K562 (cell line): ENCODE results near the gene PUM1. TPM values are rescaled to one million over a fixed set of nuclear protein-coding genes. Genes with fewer than 3 reads are reported as not detected.

Experiments used
- ADNP ChIP-seq: fragments of 200-800 bp; sonication (Bioruptor generic); IDR thresholded peaks from 2 replicates; pipeline ENCODE4 v1.6.1; 2016; ENCODE audit warnings: missing genetic modification characterization, missing compliant biosample characterization
- BCOR ChIP-seq: fragments of 450-650 bp; IDR thresholded peaks from 2 replicates; pipeline ENCODE4 v1.6.1; 2016
- HDAC1 ChIP-seq, 2 experiments: fragments of 450-650 bp; IDR thresholded peaks; 2 replicates each; pipeline ENCODE4 v1.6.1; 2016 to 2017; ENCODE audit warnings: inconsistent platforms in 1 of 2, mild to moderate bottlenecking in 1 of 2, moderate library complexity in 1 of 2
- MEF2A ChIP-seq: IDR thresholded peaks from 2 replicates; pipeline ENCODE4 v1.6.1; 2011; ENCODE audit warnings: low read depth, mild to moderate bottlenecking, low read length, moderate library complexity; ENCODE audit not compliant: control insufficient read depth
- NRF1 ChIP-seq, 2 experiments: fragments of 450-650 bp; IDR thresholded peaks in 1 of 2; conservative IDR thresholded peaks in 1 of 2; 2 replicates each; pipeline ENCODE4 v1.6.1; 2014; ENCODE audit warnings: mild to moderate bottlenecking in 2 of 2
- PCBP2 ChIP-seq: fragments of 200-400 bp; formaldehyde crosslinking; IDR thresholded peaks from 2 replicates; pipeline ENCODE4 v1.6.1; 2018; ENCODE audit warnings: low read length, low read depth, mild to moderate bottlenecking, moderate library complexity; ENCODE audit not compliant: poor library complexity, severe bottlenecking
- POLR3G ChIP-seq: IDR thresholded peaks from 2 replicates; pipeline ENCODE4 v1.6.1; 2011; ENCODE audit not compliant: insufficient read length, insufficient replicate concordance; ENCODE audit errors: extremely low read depth
- TRIM24 ChIP-seq, 2 experiments: fragments of 450-650 bp; IDR thresholded peaks; 2 replicates each; pipeline ENCODE4 v1.6.1; 2016
- ZNF76 ChIP-seq: fragments of 250-450 bp; sonication (Bioruptor Pico); IDR thresholded peaks from 2 replicates; pipeline ENCODE4 v1.4.0; 2020; ENCODE audit warnings: mild to moderate bottlenecking, moderate library complexity, borderline replicate concordance
- polyA plus RNA-seq, 8 experiments: library from polyadenylated mRNA; depleted of rRNA in 4 of 8; stranded (reverse) in 5 of 8; unstranded in 3 of 8; fragments of >200 nt; fragmentation: Nextera tagmentation in 2 of 8; fragmentation: Illumina TruSeq in 1 of 8; extraction: Ambion mirVana in 2 of 8; extraction: Trizol in 1 of 8; gene quantifications; 2 replicates each; pipeline versions ENCODE4 v1.2.1 to v1.2.3, GENCODE V29; 2011 to 2014; ENCODE audit warnings: inconsistent platforms in 1 of 8, missing spikeins in 1 of 8
- total RNA-seq, 7 experiments: library from RNA; depleted of rRNA in 6 of 7; stranded (reverse); fragments of >200 nt in 6 of 7; fragmentation: Illumina TruSeq in 2 of 7; extraction: Trizol in 2 of 7; gene quantifications; 2 replicates each; pipeline versions ENCODE4 v1.2.1 to v1.2.3, GENCODE V29; 2011 to 2021; ENCODE audit warnings: low replicate concordance in 1 of 7
- TF ChIP-seq, protein P1 (sequence below), 3 experiments: fragments of 200-800 bp in 1 of 3; sonication (Bioruptor generic) in 1 of 3; sonication (generic) in 1 of 3; formaldehyde crosslinking in 1 of 3; IDR thresholded peaks; 2 replicates each; pipeline versions ENCODE4 v1.6.1 to v1.8.0; 2016 to 2022; ENCODE audit warnings: mild to moderate bottlenecking in 2 of 3, missing compliant biosample characterization in 2 of 3, missing genetic modification characterization in 2 of 3, missing genetic modification reagents in 1 of 3
- TF ChIP-seq, protein P2 (sequence below): fragments of 250-450 bp; sonication (Bioruptor Pico); IDR thresholded peaks from 2 replicates; pipeline ENCODE4 v1.4.0; 2020
- TF ChIP-seq, protein P3 (sequence below): fragments of 250-450 bp; sonication (Bioruptor Pico); IDR thresholded peaks from 2 replicates; pipeline ENCODE4 v1.5.0; 2021
- TF ChIP-seq, protein P4 (sequence below): fragments of 250-450 bp; sonication (Bioruptor Pico); IDR thresholded peaks from 2 replicates; pipeline ENCODE4 v1.5.0; 2020; ENCODE audit warnings: mild to moderate bottlenecking
- TF ChIP-seq, protein P5 (sequence below): fragments of 250-450 bp; sonication (Bioruptor Pico); IDR thresholded peaks from 2 replicates; pipeline ENCODE4 v1.5.1; 2021; ENCODE audit warnings: mild to moderate bottlenecking

PUM1 gene
- total and polyA plus RNA-seq, 9 of the 15 experiments (the other 6 are each of a cell fraction or from before 2014, with no cell fraction given), result 37.7 to 104 (median 55.7) TPM

DNA sequence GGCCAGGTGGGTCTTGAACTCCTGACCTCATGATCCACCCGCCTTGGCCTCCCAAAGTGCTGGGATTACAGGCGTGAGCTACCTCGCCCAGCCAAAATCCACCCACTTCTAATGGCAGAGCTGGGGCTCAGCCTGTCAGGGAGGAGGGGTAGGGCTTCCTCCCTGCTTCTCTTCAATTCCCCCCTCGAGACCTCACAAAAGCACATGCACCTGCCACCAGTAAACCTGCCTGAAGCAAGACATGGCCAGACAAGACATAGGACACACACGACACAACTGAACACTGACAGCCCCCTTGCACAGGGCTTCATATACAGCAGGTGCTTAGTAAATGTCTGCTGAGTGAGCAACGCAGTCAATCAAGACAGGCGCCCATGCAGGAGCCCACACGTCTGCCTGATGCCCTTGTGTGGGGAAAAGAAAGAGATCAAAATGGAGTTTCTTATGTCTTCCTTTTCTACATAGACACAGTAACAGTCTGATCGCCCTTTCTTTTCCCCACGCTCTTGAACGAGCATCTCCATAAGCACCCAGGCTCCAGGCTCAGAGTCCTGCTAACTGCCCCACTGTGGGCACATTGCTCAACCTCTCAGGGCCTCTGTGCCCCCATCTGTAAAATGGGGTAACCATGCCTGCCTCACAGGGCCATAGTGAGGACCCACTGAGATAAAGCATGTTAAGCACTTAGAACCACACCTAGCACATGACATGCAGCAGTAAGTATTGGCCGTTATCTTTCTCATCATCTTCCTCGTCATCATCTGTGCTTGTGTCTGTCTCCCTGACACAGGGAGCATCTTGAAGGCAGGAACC lies 165.7 kb downstream of the PUM1 start (continued):
- TF ChIP-seq ADNP (tag) (no peak; the same call in 1 of the 2 replicates), POLR3G (no peak), BCOR (no peak), MEF2A (no peak), PCBP2 (no peak), NRF1 (conservative IDR thresholded peaks at IDR 0.05 in 1 of 2, IDR thresholded peaks at IDR 0.05 in 1 of 2) (no peak), ZNF76 (CRISPR knock-in tag) (0 out of 2 replicates have a peak, but pooled peaks have one; percentile 25), TRIM24 (IDR thresholded peaks at IDR 0.05) (no peak), HDAC1 (IDR thresholded peaks at IDR 0.05) (0 out of 4 replicates have a peak, but pooled peaks of 1 of the 2 experiments have one; percentile 24)
- TF ChIP-seq, protein P1, sequence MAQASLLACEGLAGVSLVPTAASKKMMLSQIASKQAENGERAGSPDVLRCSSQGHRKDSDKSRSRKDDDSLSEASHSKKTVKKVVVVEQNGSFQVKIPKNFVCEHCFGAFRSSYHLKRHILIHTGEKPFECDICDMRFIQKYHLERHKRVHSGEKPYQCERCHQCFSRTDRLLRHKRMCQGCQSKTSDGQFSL (CRISPR knock-in tag; IDR thresholded peaks at IDR 0.05), result no peak
- TF ChIP-seq, protein P1 (tag; IDR thresholded peaks at IDR 0.05), result peak in 1 of 2 experiments; percentile 65; a peak in 1 of 4 replicates
- TF ChIP-seq, protein P2, sequence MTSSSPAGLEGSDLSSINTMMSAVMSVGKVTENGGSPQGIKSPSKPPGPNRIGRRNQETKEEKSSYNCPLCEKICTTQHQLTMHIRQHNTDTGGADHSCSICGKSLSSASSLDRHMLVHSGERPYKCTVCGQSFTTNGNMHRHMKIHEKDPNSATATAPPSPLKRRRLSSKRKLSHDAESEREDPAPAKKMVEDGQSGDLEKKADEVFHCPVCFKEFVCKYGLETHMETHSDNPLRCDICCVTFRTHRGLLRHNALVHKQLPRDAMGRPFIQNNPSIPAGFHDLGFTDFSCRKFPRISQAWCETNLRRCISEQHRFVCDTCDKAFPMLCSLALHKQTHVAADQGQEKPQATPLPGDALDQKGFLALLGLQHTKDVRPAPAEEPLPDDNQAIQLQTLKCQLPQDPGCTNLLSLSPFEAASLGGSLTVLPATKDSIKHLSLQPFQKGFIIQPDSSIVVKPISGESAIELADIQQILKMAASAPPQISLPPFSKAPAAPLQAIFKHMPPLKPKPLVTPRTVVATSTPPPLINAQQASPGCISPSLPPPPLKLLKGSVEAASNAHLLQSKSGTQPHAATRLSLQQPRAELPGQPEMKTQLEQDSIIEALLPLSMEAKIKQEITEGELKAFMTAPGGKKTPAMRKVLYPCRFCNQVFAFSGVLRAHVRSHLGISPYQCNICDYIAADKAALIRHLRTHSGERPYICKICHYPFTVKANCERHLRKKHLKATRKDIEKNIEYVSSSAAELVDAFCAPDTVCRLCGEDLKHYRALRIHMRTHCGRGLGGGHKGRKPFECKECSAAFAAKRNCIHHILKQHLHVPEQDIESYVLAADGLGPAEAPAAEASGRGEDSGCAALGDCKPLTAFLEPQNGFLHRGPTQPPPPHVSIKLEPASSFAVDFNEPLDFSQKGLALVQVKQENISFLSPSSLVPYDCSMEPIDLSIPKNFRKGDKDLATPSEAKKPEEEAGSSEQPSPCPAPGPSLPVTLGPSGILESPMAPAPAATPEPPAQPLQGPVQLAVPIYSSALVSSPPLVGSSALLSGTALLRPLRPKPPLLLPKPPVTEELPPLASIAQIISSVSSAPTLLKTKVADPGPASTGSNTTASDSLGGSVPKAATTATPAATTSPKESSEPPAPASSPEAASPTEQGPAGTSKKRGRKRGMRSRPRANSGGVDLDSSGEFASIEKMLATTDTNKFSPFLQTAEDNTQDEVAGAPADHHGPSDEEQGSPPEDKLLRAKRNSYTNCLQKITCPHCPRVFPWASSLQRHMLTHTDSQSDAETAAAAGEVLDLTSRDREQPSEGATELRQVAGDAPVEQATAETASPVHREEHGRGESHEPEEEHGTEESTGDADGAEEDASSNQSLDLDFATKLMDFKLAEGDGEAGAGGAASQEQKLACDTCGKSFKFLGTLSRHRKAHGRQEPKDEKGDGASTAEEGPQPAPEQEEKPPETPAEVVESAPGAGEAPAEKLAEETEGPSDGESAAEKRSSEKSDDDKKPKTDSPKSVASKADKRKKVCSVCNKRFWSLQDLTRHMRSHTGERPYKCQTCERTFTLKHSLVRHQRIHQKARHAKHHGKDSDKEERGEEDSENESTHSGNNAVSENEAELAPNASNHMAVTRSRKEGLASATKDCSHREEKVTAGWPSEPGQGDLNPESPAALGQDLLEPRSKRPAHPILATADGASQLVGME, result 0 out of 2 replicates have a peak, but pooled peaks have one; percentile 49
- TF ChIP-seq, protein P3, sequence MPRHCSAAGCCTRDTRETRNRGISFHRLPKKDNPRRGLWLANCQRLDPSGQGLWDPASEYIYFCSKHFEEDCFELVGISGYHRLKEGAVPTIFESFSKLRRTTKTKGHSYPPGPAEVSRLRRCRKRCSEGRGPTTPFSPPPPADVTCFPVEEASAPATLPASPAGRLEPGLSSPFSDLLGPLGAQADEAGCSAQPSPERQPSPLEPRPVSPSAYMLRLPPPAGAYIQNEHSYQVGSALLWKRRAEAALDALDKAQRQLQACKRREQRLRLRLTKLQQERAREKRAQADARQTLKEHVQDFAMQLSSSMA (CRISPR knock-in tag), result no peak
- TF ChIP-seq, protein P4, sequence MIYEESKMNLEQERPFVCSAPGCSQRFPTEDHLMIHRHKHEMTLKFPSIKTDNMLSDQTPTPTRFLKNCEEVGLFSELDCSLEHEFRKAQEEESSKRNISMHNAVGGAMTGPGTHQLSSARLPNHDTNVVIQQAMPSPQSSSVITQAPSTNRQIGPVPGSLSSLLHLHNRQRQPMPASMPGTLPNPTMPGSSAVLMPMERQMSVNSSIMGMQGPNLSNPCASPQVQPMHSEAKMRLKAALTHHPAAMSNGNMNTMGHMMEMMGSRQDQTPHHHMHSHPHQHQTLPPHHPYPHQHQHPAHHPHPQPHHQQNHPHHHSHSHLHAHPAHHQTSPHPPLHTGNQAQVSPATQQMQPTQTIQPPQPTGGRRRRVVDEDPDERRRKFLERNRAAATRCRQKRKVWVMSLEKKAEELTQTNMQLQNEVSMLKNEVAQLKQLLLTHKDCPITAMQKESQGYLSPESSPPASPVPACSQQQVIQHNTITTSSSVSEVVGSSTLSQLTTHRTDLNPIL (CRISPR knock-in tag), result no peak
- TF ChIP-seq, protein P5, sequence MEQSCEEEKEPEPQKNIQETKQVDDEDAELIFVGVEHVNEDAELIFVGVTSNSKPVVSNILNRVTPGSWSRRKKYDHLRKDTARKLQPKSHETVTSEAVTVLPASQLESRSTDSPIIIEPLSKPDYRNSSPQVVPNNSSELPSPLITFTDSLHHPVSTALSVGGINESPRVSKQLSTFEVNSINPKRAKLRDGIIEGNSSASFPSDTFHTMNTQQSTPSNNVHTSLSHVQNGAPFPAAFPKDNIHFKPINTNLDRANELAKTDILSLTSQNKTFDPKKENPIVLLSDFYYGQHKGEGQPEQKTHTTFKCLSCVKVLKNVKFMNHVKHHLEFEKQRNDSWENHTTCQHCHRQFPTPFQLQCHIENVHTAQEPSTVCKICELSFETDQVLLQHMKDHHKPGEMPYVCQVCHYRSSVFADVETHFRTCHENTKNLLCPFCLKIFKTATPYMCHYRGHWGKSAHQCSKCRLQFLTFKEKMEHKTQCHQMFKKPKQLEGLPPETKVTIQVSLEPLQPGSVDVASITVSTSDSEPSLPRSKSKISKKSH (CRISPR knock-in tag), result no peak
